Stimulated activated CD4-positive, alpha-beta T cell treated with anti-CD3 and anti-CD28 coated beads, Interleukin-12 subunit alpha, Interleukin-12 subunit beta, amount 100 ng/mL, for 4 hours (primary cell): ENCODE data around the gene NUTM2D.
"Not testable (repeated sequence)": the region's sequence is repeated elsewhere in the genome, so short reads cannot be mapped to it uniquely, and the experiment has no call there.

ENCODE experiments used
- DNase-seq: peaks from one replicate; pipeline ENCODE4 v3.0.0-alpha.2; 2020

The NUTM2D gene, protein sequence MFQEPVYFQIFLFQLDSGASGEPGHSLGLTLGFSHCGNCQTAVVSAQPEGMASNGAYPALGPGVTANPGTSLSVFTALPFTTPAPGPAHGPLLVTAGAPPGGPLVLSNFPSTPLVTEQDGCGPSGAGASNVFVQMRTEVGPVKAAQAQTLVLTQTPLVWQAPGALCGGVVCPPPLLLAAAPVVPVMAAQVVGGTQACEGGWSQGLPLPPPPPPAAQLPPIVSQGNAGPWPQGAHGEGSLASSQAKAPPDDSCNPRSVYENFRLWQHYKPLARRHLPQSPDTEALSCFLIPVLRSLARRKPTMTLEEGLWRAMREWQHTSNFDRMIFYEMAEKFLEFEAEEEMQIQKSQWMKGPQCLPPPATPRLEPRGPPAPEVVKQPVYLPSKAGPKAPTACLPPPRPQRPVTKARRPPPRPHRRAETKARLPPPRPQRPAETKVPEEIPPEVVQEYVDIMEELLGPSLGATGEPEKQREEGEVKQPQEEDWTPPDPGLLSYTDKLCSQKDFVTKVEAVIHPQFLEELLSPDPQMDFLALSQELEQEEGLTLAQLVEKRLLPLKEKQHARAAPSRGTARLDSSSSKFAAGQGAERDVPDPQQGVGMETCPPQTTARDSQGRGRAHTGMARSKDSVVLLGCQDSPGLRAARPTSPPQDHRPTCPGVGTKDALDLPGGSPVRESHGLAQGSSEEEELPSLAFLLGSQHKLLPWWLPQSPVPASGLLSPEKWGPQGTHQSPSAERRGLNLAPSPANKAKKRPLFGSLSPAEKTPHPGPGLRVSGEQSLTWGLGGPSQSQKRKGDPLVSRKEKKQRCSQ

DNA sequence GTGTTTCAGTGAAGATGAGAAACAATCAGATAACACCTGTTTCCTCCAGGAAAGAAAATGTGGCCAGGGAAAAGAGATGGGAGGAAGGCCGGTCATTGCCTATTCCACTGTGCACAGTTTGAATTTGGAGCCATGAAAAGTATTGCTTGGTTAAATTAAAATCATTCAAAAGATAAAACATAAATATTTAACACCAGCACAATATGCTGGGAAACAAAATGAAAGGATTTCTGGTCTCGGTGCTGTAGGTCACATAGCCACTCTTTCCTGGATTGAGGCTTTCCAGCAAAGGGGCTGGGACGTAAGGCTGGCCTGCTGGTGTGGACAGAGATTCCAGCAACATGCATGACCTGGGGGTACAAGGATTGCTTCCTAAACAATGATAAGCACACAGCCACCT is at the start of gene NUTM2D:
NUTM2D (plus strand) TSS at position 301 of the 400 bp plus-strand sequence. CDS start 522 bp downstream, outside the sequence.
- not testable (repeated sequence) for DNase-seq

DNA sequence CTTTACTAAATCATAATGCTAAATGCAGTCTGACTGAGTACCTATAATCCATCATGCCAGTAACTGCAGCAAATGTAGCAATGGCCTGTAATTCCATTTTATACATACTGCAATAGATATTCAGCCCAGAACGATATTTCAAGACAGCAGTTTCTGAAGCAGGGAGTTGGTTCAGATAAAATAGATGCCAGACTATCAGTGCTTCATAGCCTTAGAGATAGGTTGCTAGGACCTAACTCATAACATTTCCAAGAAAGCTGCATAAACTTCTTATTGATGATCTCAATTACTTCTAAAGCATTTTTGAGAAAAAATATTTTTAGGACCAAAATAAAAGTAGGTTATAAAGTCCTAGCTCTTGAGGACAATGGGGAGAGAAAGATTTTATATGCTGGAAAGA is 48.8 kb upstream of the NUTM2D start:
- not testable (repeated sequence) for DNase-seq

DNA sequence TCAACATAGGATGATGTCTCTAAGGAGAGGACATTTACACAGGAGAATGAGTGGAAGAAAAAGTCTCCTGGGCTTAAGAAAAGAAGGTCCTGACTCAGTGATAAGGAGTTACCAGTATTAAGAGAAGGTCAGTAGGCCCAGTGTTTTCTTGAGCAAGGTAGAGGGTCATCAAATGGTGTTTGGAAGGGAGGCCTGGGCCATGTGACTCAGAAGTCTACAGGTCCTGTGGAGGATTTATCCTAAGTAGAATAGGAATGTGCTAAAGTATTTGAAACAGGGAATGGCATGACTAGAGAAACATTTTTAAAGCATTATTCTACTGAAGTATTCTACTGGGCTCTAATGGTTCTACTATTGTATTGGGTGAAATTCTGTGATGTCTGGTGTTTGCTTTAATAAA is 47.9 kb upstream of the NUTM2D start:
- not testable (repeated sequence) for DNase-seq

DNA sequence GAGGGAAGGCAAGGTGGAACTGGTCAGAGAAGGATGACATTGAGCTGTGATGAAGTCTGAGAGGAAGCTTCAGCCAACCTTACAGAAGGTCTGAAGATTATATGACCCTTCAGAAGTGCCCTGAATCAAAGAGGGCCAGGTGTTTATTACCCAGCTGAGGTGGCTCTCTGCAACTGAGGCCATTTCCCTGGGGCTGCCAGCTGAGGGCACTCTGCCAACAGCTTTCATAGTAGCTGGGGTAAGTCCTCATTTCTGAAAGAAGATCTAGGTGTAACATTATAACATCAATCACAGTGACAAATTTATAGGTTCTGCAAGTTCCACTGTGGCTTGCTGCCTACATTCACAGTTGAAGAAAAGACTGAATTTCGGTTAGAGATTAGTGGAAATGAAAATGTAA is 46.0 kb upstream of the NUTM2D start:
- not testable (repeated sequence) for DNase-seq

DNA sequence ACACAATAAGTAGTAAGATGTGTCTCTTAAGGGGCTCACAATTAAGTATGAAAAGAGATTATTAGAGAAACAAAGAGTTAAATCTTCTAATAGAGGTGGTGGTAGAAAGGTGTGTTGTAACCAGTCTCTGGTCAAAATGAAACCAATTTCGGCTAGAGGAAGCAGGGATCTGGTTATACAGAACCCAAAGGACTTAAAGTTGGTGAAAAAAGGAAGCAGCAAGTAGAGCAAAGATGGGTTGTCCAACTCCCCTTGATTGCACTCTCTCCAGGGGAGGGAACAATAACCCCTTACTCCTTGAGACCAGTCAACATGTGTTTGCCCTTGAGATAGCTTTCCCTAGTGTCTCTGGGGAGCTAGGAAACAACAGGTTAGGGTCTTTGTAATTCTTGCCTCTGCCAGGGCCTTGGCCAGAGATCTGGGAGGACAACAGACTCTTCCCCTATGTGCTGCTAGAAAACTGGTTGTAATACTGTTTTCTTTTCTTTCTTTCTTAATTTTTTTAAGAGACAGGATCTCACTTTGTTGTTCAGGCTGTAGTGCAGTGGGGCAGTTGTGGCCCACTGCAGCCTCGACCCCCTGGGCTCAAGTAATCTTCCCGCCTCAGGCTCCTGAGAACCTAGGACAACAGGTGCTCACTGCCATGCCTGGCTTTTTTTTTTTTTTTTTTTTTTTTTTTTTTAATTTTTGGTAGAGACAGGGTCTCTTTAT is 43.7 kb upstream of the NUTM2D start:
- DNase-seq: not testable (repeated sequence)

DNA sequence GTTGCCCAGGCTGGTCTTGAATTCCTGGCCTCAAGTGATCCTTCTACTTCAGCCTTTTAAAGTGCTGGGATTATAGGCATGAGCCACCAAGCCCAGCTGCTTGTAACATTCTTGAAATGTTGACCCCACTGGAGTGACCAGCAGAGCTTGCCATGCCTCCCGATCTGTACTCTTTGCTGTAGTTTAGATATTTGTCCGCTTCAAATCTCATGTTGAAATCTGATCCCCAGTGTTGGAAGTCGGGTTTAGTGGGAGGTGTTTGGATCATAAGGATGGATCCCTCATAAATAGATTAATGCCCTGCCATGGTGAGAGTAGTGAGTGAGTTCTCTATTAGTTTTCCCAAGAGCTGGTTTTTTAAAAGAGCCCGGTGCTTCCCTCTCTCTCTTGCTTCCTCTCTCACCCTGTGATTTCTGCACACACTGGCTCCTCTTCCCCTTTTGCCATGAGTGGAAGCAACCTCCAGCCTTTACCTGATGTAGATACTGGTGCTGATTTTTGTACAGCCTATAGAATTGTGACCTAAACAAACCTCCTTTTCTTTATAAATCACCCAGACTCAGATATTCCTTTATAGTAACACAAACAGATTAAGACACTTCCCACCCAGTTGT is 43.1 kb upstream of the NUTM2D start:
- DNase-seq: not testable (repeated sequence)

DNA sequence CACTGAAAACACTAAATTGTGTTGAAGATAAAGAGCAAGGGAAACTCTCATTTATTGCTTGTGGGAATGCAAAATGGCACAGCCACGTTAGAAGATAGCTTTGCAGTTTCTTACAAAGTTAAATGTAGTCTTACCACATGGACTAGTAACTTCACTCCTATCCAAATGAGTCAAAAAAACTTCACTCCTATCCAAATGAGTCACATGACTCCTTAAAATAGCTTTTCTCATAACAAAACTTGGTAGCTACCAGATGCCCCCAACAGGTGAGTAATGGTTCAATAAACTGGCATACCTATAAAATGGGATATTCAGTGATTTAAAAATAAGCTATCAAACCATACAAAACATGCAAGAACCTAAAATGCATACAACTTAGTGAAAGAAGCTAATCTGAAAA is 36.0 kb upstream of the NUTM2D start:
- DNase-seq: not testable (repeated sequence)

DNA sequence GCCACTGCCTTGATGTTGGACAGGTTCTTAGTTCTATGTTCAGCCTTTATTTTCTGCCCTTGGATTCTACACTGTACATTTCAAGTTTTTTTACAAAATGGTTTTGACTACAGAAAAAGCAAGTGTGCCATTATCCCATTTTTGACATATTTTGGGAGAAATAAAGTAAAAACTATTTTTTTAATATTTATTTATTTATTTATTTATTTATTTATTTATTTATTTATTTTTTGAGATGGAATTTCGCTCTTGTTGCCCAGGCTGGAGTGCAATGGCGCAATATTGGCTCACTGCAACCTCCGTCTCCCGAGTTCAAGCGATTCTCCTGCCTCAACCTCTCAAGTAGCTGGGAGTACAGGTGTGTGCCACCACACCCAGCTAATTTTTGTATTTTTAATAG is 33.0 kb upstream of the NUTM2D start:
- DNase-seq: not testable (repeated sequence)

DNA sequence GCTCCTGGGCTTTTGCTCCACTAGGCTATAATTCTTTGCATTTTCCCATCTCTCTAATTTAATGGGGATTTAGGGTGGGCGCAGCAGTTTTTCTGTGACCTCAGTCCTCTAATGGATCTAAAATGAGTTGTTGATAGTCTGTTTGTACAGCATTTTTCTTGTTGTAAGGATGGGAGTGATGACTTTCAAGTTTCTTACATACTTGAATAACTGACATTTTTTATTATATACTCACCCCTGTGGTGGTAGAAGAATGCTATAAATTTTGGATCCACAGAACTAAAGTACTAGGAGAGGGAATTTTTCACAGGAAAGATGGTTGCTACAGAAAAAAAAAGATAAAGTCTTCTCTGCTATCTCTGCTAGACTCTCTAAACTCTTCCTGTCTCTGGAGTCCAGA is 29.6 kb upstream of the NUTM2D start:
- DNase-seq: not testable (repeated sequence)

DNA sequence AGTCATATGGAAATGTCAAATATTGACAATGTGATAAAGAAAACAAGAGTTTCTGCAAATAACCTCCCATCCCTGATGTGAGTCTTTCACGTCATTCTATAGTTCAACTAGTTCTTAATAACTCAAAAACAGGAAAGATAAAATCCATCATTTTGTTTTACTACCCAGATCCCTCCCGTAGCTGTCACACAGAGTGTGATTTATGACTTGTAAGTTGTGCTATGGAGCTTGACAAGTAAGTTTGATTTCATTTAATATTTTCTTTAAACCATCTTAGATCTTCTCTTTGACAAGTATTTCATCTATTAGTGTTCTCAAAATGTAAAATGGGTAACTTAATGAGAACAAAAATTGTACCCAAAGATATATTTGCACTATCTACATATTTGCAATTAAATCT is 28.4 kb upstream of the NUTM2D start:
- DNase-seq: not testable (repeated sequence)

DNA sequence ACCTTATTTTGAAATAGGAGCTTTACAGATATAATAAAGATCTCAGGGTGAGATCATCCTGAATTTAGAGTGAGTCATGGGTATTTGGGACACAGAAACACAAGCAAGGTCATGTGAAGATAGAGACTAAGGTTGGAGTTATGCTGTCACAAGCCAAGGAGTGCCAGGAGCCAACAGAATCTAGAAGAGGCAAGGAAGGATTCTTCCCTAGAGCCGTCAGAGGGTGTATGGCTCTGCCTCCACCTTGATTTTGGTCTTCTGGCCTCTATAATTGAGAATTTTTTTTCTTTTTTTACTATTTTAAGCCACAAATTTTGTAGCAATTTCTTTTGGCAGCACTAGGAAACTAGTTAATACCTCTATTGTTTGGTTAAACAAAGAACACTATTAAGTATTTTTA is 24.9 kb upstream of the NUTM2D start:
- DNase-seq: not testable (repeated sequence)

DNA sequence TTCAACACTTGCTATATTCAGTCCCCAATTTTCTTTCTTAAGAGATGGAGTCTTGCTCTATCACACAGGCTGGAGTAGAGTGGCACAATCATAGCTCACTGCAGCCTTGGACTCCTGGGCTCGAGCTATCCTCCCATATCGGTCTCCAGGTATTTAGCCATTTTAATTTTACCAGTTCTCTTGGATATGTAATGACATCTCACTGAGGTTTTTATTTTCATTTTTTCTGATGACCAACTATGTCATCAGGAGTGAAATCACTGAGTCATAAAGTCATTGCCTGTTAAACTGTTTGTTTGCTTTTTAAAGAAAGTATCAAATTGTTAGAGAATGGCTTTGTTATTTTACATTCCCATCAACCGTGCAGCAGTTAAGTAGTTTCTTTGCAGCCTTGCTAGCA is 17.1 kb upstream of the NUTM2D start:
- DNase-seq: not testable (repeated sequence)

DNA sequence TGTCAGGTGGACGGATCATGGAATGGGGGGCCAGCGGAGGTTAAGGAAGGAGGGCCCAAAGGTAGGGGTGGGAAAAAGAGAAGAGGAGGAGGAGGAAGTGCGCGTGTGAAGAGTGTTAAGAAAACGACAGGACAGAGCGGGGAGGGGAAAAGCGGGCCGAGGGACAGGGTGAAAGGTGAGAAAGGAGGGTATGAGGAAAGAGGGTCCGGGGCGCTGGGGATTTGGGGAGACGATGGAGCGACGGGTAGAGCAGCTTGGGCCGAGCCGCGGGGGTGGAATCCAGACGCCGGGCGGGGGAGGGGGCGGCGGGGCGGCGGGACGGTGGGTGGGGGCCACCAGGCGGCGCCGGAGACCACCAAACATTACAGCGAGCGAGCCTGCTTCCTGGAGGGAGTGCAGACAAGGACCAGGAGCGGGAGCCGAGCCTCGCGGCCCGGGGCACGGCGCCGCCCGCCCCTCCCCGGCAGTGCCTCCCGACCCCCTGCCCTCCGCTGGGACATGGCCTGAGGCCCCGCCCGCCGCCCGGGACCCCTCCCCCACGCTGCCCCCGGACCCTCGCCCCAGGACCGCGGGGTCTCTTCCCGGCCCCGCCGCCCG is 15.9 kb upstream of the NUTM2D start:
- not testable (repeated sequence) for DNase-seq

DNA sequence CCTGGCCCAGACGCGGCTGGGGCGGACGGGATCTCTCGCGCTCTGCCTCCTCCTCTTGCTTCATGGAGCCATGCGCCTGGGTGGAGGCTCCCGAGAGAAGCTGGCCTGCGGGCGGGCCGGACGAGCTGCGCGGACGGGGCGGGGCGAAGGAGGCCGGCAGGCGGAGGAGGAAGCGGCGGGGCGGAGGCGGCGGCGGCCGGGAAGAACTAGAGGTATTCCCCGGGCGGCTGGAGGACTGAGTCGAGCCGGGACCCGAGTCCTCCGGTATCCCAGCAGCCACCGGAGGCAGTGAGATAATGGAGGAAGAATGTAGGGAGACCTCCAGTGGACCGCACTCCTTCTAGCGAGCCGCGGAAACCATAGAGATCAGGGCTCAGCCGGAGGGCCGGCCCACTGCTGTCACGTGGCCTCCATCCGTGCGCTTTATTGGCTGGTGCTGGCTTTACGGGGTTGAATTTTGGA is 15.3 kb upstream of the NUTM2D start:
- peak; percentile 78 for DNase-seq

DNA sequence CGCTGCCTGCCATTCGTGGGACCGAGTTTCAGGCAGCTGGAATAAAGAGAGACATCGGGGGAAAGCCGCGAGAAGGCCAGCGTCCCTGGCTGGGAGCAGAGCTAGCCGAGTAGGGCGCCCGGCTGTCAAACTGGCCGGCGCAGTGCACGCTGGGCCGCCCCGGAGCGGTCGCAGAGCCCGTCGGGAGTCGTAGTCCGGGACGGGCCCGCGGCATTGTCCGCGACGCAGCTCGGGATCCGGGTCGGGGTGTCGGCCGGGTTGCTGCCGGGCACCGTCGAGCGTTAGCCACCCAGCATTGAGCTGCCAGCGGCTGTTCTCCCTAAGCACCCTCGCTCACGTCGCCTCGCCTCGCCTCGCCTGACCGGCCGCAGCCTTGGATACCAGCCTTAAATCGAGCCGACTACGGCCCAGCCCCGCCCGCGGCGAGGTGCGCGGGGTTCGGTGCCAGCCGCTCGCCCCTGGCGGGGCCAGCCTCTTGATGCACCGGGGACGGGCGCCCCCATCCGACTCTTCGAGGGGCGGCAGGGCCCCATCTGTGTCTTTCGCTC is 14.8 kb upstream of the NUTM2D start:
- DNase-seq: peak; percentile 79

DNA sequence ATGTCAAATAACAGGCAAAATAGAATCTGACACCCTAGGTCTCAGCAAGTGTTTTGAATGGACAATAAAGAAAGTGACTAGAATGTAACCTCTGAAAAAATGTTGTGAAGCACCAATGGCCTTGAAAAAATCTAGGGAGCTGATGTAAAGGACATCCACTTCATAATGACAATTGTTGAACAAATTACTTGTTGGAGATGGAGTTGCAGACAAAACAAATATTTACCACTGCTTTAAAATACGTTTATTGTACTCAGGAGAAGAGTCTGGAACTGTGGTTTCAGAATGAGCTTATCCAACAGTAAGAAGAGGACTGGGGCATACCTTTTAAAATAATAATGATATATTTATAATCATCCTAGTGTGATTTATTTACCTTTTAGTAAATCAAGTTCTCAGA is 11.8 kb upstream of the NUTM2D start:
- DNase-seq: not testable (repeated sequence)

DNA sequence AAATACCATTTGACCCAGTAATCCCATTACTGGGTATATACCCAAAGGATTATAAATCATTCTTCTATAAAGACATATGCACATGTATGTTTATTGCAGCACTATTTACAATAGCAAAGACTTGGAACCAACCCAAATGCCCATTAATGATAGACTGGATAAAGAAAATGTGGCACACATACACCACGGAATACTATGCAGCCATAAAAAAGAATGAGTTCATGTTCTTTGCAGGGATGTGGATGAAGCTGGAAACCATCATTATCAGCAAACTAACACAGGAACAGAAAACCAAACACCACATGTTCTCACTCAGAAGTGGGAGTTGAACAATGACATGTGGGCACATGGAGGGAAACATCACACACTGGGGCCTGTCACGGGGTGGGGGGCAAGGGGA is 7.4 kb upstream of the NUTM2D start:
- not testable (repeated sequence) for DNase-seq

DNA sequence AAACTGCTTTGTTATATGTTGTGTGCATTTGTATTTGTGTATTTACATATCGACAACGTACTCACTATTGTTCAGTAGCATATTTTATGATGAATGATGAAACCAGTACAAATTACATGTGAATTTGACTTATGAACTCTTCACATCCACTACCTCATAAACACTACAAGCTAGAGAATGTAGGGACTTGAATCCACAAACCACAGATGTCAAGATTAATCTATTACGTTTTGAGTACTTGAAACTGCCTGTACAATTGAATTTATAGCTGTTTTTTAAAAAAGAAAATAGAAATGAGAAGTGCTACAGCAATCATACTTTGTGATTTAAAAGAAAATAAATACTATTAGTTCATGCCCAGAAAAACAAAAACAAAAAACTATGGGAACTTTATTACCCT is 4.7 kb upstream of the NUTM2D start:
- not testable (repeated sequence) for DNase-seq

DNA sequence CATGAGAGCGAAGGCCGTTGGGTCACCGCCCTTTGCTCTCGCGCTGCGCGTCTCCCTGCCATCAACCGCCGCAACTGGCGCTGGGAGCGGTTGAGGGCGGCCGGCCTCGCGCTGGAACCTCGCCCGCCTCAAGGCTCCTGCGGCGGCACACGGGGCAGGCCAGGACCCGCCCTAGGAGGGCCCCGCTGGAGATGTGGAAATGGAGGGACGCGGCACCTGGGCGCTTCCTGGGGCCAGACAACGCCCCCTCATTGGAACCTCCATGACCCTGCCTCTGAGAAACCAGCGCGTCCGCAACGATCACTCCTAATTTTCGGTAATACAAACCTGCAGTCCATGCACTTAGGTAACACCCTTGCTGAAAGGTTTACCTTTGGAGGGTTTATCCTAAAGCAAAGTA is 2.4 kb upstream of the NUTM2D start:
- not testable (repeated sequence) for DNase-seq

DNA sequence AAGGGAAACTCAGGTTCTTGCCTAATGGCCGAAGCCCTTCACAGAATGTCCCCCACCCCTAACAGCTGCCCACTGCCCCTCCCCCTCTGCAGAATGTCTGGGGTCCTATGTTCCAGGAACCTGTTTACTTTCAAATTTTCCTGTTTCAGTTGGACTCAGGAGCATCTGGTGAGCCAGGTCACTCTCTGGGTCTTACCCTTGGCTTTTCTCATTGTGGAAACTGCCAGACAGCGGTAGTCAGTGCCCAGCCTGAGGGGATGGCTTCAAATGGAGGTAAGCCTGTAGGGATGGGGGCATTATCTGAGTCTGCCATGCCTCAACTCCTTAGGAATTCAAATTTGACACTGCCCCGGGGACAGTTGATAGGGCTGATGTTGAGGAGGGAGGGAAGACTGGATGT is 615 bp downstream of the NUTM2D start:
- not testable (repeated sequence) for DNase-seq

DNA sequence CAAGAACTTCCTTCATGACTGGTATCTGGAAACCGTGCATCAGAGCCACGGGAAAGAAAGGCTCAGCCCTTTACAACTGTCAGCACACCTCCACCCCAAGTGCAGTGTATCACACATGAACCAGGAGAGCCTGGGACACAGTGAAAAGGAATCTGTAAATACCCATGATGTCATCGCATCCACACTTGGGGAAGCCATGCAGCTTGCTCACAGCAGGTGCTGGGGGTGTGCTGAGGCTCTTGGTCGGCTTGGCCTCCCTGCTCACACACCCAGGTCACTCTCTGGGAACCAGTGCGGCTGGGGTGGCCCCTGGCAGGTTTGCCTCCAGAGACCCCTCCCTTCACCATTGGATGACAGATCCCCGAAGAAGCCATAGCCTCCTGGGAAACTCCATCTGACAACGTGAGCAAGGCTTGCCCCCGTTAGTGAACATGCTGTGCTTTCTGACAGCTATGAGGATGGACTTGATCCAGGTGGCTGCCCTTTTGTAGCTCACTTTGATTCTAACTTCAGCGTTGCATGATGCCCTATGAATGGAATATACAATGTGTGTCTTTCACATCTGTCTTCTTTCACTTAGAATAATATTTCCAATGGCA is 12.1 kb downstream of the NUTM2D start:
- DNase-seq: not testable (repeated sequence)
